Mammary epithelial cell (primary cell): Measurements from ENCODE around the gene FAM151B.

Experiments used
- CTCF ChIP-seq, 2 donors: IDR thresholded peaks in 1 of 2; conservative IDR thresholded peaks in 1 of 2; 2 replicates each; pipeline ENCODE4 v1.5.1; 2011 to 2012; ENCODE audit warnings: inconsistent platforms in 2 of 2, low read length in 2 of 2, mild to moderate bottlenecking in 2 of 2, control low read depth in 1 of 2, low read depth in 1 of 2; ENCODE audit not compliant: insufficient read depth in 1 of 2; ENCODE audit errors: extremely low read depth in 1 of 2
- EZH2 ChIP-seq: IDR thresholded peaks from 2 replicates; pipeline ENCODE4 v1.6.1; 2012; ENCODE audit warnings: low read length, inconsistent platforms, borderline replicate concordance

GRCh38 chr5:80466669-80467485 is 21.0 kb upstream of the FAM151B start:
- TF ChIP-seq CTCF (conservative IDR thresholded peaks at IDR 0.05 in 1 of 2, IDR thresholded peaks at IDR 0.05 in 1 of 2; ENCODE audit: extremely low read depth in 1 of 2, insufficient read depth in 1 of 2, low read depth in 1 of 2, low read length in 2 of 2) (no peak), EZH2 (no peak)
